Measurements from ENCODE around the gene MYO5B.
A peak's percentile ranks its signal among the peaks of the same experiment; 100 is the strongest.

MYO5B gene

GRCh38 chr18:50006470-50007046 lies 188.4 kb downstream of the MYO5B start:
- DNase-seq = no peak

DNA sequence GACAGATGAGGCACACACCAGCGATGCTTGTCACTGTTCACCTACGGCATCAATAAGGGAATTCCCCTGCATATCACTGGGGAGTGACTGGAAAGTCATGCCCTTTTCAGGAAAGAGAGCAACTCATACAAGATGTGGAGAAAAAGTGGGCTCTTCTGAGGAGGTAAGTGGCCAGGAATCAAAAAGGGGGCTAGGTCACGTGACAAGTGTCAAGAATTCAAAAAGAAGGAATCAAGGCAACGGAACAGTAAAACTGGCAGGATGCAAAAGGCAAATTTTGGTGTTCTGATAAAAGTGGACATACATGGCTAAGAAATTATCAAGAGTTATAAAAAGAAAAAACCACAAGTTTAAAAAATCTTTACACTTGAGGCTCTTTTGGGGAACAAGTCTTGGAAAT lies 190.9 kb downstream of the MYO5B start:
- no peak for DNase-seq

- no peak for DNase-seq
Observed at GRCh38 chr18:50002781-50003180, 192.2 kb downstream of the MYO5B start.

- DNase-seq = no peak
Observed at GRCh38 chr18:50000227-50000626, 194.7 kb downstream of the MYO5B start.

DNA sequence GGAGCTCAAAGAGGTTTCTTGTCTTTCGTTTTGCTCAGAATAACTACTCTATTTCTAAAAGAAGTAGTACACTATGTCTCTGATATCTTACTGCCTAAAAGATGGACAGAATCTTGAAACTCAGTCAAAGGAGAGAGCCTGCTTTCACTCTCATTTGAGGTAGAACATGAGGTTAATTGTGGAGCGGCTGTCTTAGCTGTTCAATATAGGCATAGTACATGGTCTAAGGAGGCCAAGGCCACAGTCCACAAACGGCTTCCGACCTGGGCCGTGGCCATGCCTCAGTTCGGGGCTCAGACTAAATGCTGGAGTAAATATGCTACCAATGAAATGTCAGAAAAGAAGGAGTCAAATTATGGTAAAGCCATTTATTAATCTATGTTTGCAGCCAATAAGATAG lies 195.8 kb downstream of the MYO5B start:
- DNase-seq = no peak

- DNase-seq = no peak
Observed at GRCh38 chr18:49997558-49997957, 197.4 kb downstream of the MYO5B start.

GRCh38 chr18:49994410-49994809 lies 200.5 kb downstream of the MYO5B start:
- no peak for DNase-seq

GRCh38 chr18:49993299-49993698 lies 201.6 kb downstream of the MYO5B start:
- DNase-seq = no peak

GRCh38 chr18:49988733-49989132 lies 206.2 kb downstream of the MYO5B start:
- no peak for DNase-seq

GRCh38 chr18:49988101-49988500 lies 206.8 kb downstream of the MYO5B start:
- DNase-seq = peak; percentile 16

GRCh38 chr18:49985236-49985635 lies 209.7 kb downstream of the MYO5B start:
- DNase-seq = no peak

- no peak for DNase-seq
Observed at GRCh38 chr18:49980896-49981295, 214.1 kb downstream of the MYO5B start.

DNA sequence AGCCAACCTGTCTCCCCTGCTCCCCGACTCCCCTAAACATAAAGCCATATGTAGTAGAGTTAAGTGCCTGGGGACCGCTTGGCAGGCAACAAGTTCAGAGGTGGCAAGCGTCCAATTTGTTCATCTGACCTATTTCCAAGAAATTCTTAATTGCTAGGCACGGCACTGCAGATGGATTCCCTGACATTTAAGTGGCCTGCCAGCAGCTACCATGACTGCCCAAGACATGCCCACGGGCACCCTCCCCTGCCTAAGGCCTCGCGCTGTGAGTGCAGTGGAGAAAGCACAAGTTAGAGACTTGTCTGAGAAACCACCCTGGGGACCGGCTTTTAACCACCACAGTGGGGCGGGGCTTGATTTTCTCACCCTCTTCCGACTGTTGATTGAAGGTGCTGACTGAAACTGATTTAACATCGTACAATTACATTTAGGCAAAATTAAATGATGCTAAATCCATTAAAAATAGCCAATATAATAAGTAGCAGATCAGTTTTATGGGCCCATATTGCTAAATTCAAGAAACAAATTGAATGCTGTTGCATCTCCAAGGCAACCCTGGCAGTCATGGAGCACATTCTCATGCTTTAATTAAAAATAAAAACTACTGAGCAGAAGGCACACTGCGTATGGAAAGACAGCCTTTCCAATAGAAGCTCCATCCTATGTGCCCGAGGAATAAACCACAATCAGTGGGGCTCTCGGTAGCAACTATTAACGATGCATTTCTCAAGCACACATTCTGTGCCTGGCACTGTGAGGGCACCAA lies 218.0 kb downstream of the MYO5B start:
- peak; percentile 85 for DNase-seq

DNA sequence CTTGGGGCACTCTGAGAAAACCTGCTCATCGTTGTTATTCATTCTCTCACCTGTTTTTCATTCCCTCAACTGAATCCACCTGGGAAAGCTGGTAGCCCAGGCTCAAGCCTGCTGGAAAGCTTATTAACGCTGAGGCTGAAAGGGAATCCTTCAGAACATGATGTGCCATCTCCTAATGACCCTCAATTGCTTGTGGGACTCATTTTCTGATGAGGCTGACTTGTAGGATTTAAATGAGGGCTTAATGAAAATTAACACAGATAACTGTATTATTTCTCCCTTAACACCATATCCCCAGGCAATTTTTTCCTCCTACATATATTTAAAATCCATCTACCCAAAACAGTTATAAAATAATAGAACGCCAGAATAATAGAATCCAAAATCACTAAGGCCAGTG lies 218.9 kb downstream of the MYO5B start:
- no peak for DNase-seq

GRCh38 chr18:49974079-49974478 lies 220.9 kb downstream of the MYO5B start:
- DNase-seq = no peak

DNA sequence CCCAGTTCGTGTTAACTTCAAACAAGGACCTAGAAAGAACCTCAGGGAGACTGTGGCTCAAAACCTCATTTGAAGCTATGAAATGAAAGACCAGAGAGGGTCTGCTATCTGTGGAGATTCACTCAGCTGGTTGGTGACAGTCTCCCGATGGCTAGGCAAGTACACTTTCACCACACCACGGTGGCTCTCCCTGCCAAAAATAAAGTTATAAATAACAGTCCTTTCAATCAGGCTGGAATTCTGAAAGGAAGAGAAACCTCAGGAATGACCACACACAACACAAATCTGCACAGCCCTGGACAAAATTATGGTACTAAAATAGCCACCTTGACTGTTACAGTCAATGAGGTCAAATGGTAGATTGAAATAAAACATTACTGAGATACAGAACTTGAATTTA lies 221.4 kb downstream of the MYO5B start:
- DNase-seq = no peak

- DNase-seq = no peak
Observed at GRCh38 chr18:49972535-49972934, 222.4 kb downstream of the MYO5B start.

GRCh38 chr18:49971462-49971861 lies 223.5 kb downstream of the MYO5B start:
- DNase-seq = no peak

GRCh38 chr18:49970319-49970718 lies 224.6 kb downstream of the MYO5B start:
- DNase-seq = no peak

GRCh38 chr18:49968644-49969309 lies 226.2 kb downstream of the MYO5B start:
- DNase-seq = no peak

DNA sequence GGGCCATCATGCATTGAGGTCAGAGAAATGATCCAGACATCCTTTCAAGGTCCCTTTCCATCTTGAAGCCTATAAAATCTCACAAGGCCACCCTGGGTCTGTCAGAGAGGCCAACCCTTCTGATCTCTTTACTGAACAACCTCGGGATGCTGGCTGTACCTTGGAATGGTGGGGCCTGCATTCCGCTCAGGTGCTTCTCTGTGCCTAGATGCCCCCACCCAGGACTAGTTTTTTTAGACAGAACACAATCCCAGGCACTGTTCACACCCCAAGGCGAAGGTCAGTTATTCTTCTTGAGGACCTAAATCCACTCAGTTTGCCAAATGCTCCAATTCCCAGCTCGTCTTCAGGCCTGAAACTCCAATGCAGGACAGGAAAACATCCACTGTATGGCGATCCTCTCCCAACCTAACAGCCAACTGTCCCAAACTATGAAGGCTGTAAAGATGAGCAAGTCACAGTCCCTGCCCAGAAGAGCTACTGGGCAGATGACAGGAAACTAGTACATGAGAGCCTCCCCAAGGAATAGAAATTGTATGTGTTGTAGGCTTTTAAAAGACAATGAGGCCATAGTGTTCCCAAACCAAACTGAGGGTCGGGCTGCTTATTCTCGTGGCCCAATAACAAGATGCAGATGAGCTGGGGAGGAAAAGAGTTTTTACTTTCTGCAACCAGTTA lies 227.2 kb downstream of the MYO5B start:
- no peak for DNase-seq

DNA sequence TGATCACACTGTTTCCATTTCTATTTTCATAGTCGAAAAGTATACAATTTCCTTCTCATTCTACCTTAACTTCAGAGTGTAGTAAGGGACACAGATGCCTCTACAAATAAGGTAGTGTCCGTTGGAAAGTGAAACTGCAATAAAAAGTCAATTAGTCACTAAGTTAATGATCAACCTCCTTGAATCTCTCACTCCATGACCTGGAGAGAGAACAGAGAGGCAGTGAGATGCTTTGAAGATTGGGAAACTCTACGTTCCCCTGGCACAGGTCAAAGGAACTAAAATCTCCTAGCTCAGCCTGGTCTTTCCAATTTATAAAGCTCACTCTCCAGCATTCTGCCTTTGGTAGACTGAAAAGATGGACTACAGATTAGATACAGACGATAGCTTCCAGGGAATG lies 227.8 kb downstream of the MYO5B start:
- no peak for DNase-seq

- no peak for DNase-seq
Observed at GRCh38 chr18:49966090-49966489, 228.9 kb downstream of the MYO5B start.

GRCh38 chr18:49963217-49963616 lies 231.7 kb downstream of the MYO5B start:
- no peak for DNase-seq
